Mucosa of stomach (tissue), 1 donor: ENCODE results near the gene KCNMA1.

ENCODE experiments used
- H3K27me3 ChIP-seq: one replicate; pipeline ENCODE4 v1.7.0; 2013; ENCODE audit warnings: mild to moderate bottlenecking, low read length; ENCODE audit not compliant: control insufficient read depth, insufficient read depth
- H3K36me3 ChIP-seq: one replicate; pipeline ENCODE4 v1.7.0; 2013; ENCODE audit warnings: low read length; ENCODE audit not compliant: control insufficient read depth, insufficient read depth
- H3K4me1 ChIP-seq: one replicate; pipeline ENCODE4 v1.7.0; 2013; ENCODE audit warnings: mild to moderate bottlenecking, low read length; ENCODE audit not compliant: control insufficient read depth, insufficient read depth
- H3K4me3 ChIP-seq: one replicate; pipeline ENCODE4 v1.7.0; 2013; ENCODE audit warnings: low read length
- H3K9ac ChIP-seq: one replicate; pipeline ENCODE4 v1.7.0; 2013; ENCODE audit warnings: mild to moderate bottlenecking, low read length, moderate library complexity
- H3K9me3 ChIP-seq: one replicate; pipeline ENCODE4 v1.7.0; 2013; ENCODE audit warnings: mild to moderate bottlenecking, low read length, moderate library complexity; ENCODE audit not compliant: control insufficient read depth
- donor health status: Pancreatic carcinoma.

KCNMA1 gene

DNA sequence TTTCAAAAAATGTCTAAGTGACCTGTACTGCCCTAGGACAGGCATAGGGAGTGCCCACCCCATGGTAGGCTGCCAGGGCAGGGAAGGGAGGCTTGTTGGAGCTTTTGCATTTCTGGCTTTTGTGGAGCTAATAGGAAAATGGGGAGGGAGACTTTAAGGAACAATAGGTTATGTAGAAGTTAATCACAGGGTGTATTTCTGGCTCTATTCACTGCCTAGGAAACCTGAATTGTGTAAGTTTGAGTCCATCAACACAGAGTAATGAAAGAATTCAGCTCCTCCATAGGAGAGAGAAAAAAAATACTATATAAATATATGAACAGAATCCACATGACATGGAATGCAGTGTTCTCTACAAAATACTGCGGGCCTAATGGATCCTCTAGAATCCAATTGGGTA, 661.5 kb downstream of the KCNMA1 start:
- H3K36me3 ChIP-seq, result no peaks in the 10 kb centered on the region

DNA sequence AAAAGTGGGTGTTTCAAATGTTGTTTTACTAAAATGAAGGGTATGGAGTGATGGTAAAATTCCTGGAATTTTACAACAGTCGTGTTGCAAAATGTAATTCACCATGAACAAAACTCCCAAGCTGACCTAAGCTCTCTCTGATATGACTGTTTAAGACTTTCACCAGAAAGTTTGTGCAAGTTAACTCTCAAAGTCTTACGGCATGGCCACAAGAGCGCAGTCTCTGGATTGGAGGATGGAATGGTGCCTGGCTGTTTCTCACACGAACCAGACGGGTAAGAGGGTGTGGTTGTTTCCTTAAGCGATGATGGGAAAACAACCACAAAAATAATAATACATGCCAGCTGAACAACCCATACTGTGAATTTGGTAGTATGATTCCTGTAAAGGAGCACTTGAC, 662.5 kb downstream of the KCNMA1 start:
- Histone ChIP-seq H3K9me3 (no peaks in the 10 kb centered on the region), H3K4me3 (no peak overlapping the region), H3K36me3 (no peaks in the 10 kb centered on the region), H3K27me3 (no peaks in the 10 kb centered on the region), H3K9ac (no peak overlapping the region), H3K4me1 (no peaks in the 10 kb centered on the region)

More for the DNA sequence above, 661.5 kb downstream of the KCNMA1 start:
- H3K9me3 ChIP-seq, result no peaks in the 10 kb centered on the region
- H3K9ac ChIP-seq, result no peak overlapping the region
- H3K27me3 ChIP-seq, result no peaks in the 10 kb centered on the region
- no peak overlapping the region for H3K4me3 ChIP-seq
- no peaks in the 10 kb centered on the region for H3K4me1 ChIP-seq

DNA sequence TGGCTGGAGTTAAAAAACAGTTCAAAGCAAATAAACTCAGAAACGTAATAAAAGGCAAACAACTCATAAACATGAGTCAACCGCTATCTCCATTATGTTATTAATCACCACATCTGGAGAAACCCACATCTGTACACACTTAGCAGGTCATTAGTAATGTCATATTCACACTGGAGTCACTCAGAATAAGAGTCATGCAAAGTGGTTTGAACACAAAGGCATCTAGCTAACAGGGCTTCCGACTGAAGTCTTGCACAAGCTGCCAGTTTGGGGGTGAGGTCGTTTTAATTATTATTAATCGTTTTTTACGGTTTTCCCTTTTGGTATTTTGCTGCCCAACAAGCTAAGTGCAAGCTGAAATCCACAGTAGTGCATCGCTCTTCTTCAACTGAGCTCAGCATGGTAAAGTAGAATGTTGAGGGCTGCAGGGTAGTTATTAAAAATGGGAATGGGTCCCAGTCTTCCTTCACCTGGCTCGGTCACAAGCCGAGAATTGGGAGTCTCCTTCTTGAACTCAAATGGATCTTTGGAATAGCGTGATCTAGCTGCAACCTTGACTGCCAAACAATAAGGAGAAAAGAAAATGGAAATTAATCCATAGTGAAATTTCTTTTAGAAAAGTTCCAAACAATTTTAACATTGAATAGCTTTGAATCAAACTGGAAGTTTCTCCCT, 663.5 kb downstream of the KCNMA1 start:
- H3K9me3 ChIP-seq, result no peaks in the 10 kb centered on the region
- no peaks in the 10 kb centered on the region for H3K27me3 ChIP-seq
- no peak overlapping the region for H3K9ac ChIP-seq
- H3K36me3 ChIP-seq, result no peaks in the 10 kb centered on the region
- no peaks in the 10 kb centered on the region for H3K4me1 ChIP-seq
- H3K4me3 ChIP-seq, result no peak overlapping the region

DNA sequence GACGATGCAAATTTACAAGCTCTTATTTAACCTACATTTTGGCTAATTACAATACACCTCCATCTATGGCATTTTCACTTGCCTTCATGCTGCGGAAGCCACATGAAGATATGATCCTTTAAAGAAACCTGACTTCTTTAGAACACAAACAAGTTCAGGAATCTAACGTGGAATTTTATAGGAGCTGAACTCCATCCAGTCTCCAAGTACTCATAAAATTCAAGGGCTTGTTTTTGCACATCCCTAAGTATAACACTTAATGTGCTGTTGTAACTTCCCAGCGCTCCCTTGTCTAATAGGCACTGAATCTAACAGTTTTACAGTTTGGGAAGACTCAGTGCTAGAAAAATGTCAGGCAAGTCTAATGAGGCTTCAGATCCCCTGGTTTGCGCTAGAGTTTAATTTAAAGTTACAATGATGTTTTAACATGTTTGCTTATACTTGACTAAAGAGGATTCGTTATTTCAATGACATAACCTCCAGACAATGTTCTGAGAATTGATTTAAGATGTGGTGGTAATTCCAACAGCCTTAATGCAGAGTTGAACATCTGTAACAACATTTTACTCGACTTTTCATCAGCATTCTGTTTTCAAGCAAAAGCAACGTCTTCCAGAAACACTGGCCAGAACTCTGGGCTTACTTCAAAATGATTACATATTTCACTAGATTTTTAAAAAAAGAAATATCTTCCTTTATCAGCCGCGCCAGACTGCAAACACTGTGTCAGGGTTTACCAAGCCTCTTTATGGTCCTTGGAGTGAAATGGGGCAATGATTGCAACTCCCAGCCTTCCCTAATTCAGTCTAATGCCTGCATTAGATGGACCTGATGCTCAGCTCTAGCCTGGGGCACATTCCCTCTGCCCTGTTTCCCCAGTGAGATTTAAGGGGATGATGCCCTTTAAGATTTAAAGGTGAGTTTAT, 664.3 kb downstream of the KCNMA1 start:
- Histone ChIP-seq H3K9me3 (no peaks in the 10 kb centered on the region), H3K4me3 (no peak overlapping the region), H3K4me1 (no peaks in the 10 kb centered on the region), H3K36me3 (no peaks in the 10 kb centered on the region), H3K9ac (no peak overlapping the region), H3K27me3 (no peaks in the 10 kb centered on the region)

DNA sequence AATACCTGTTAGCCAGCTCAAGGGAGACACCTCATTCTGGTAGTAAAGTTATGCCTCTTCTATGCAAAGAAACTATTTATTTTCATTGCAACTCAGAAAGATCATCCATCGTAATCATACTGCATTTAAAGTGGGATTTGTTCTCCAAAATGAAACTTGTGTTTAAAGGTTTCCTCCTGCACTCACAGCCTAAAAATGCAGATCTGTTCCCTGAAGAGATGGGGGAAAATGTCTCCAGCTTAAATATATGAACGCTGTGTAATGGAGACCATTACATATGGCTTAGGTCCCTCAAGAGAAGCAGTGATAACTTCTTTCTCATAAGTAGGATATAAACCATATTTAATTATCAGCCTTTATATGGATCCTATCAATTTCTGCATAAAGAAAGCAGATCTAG, 665.1 kb downstream of the KCNMA1 start:
- no peaks in the 10 kb centered on the region for H3K27me3 ChIP-seq
- H3K9me3 ChIP-seq, result no peaks in the 10 kb centered on the region
- H3K4me1 ChIP-seq, result no peaks in the 10 kb centered on the region
- no peak overlapping the region for H3K9ac ChIP-seq
- no peaks in the 10 kb centered on the region for H3K36me3 ChIP-seq
- no peak overlapping the region for H3K4me3 ChIP-seq

DNA sequence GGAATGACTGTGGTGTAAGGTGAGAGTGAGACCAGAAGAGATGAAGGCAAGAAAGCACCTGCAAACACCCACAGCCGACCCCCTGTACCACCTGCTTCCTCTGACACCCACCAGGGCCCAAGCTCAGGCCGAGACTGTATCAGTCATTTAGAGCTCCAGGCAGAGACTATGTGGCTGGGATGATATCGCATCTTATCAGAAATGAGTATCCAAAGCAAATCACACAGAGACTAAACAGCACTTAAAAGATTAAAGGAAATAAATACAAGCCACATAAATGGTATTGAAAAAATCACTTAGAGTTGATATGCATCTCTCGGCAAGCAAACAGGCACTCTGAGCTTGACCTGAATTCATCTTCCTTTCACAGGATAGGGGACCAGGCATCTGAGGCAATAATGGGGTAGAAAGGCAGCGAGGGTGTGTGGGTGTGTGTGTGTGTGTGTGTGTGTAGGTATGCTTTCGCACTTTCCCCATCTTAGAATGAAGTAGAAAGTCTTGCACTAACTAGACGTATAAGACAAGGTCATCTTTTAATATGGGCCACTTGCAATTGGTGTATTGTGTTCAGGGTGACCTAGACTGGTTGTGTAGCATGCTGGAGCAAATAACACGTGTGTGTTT, 665.9 kb downstream of the KCNMA1 start:
- no peaks in the 10 kb centered on the region for H3K9me3 ChIP-seq
- no peaks in the 10 kb centered on the region for H3K36me3 ChIP-seq
- H3K4me1 ChIP-seq, result no peaks in the 10 kb centered on the region
- H3K27me3 ChIP-seq, result no peaks in the 10 kb centered on the region
- no peak overlapping the region for H3K9ac ChIP-seq
- no peak overlapping the region for H3K4me3 ChIP-seq

DNA sequence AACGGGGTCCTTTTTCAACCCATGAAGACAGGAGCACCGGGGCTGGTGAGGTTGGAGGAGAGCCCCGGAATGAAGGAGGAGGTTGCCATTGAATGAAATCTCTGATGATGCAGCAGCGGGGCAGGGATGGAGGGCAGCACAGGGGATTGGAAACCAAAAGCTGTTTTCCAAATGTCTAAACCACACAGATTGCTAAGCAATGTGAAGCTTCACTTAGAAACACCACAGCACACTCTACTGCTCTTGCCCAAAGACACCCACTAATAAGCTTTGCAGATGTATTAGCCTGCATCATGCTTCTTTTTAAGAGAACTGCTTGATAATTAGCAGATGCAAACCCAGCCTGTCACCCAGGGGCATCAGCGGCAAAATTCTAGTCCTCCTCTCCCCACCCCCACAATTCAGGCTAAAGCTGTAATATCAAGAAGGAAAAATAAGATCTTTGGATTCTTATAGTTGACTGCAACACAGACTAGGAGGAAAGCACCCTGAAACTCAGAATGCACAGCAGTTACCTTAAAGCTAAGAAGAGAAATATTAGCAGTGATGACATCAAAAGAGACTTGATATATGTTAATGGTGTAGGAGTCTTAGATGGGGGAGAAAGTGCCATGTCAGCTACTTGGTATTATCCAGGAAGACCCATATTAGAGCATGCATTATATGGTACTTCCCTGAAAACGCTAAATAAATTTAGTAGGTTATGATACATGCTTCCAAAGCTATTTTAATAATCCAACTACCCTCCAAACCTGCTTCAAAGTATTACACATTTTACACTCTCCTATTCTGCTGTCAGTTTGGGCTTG, 666.7 kb downstream of the KCNMA1 start:
- no peaks in the 10 kb centered on the region for H3K4me1 ChIP-seq
- H3K4me3 ChIP-seq, result no peak overlapping the region
- no peak overlapping the region for H3K9ac ChIP-seq
- H3K9me3 ChIP-seq, result no peaks in the 10 kb centered on the region
- no peaks in the 10 kb centered on the region for H3K36me3 ChIP-seq
- no peaks in the 10 kb centered on the region for H3K27me3 ChIP-seq

DNA sequence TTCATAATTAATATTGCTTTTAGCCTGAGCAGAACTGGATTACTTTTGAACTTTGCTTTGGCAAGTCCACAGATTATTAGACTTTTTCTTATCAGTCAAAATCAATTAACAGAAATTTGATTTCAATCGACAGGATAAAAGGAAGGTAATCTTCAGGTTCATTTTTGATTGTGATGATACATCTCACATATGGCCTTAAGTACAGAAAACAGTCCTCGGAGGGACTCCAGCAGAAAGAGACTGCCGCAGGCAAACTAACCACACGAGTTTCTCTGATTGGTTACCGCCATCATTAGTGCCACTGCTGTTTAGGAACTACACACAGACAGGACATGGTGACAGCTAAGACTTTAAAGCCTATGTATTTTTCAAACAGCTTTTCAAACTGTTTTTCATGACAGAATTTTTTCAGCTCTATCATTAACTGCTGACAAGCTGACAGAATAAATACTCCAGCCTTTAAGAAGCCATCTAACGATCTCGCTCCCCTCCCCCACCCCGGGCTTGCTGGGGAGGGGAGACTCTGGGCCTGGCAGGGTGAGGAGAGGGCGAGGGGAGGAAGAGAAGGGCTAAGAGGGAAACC, 668.2 kb downstream of the KCNMA1 start:
- Histone ChIP-seq H3K9ac (no peak overlapping the region), H3K27me3 (no peaks in the 10 kb centered on the region), H3K9me3 (no peaks in the 10 kb centered on the region), H3K4me1 (no peaks in the 10 kb centered on the region), H3K4me3 (no peak overlapping the region), H3K36me3 (no peaks in the 10 kb centered on the region)

DNA sequence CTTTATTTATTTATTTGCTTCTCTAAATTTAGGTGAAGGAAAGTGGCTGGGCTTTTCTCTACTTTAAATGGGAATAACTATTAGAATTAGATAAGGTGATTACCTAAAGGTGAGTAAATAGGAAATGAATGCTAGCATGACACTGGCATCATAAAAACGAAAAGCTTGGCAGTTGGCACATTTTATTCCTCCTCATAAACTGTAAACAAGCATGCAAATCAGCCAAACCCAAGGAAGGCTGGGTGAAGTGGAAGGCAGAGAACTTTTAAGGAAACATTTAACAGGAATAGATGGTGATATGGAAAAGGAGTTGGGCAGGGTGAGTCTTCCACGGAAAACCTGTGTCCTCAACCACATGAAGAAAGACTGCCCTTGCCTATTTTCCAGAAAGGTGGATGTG, 669.1 kb downstream of the KCNMA1 start:
- Histone ChIP-seq H3K27me3 (no peaks in the 10 kb centered on the region), H3K36me3 (no peaks in the 10 kb centered on the region), H3K9ac (no peak overlapping the region), H3K4me3 (no peak overlapping the region), H3K9me3 (no peaks in the 10 kb centered on the region), H3K4me1 (no peaks in the 10 kb centered on the region)

DNA sequence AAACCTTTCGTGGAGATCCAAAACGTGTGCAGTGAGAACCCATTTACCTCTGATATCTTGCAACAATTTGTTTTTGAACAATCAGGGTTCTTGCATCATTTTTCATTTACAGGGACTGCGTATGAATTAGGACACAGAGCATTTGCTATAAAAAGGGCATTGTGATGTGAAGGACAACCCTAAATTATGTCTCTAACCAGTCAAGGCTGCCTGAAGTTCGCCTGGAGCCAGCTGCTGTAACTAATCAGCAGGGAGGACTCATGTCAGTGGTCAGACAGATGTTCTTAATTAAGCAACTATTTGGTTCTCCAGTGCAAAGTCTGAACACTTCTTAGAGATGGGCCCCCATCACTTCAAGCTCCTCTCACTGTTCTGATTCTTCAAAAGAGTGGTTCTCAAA, 674.8 kb downstream of the KCNMA1 start:
- H3K4me3 ChIP-seq, result no peak overlapping the region
- H3K9ac ChIP-seq, result no peak overlapping the region
- no peaks in the 10 kb centered on the region for H3K36me3 ChIP-seq
- H3K4me1 ChIP-seq, result no peaks in the 10 kb centered on the region
- H3K9me3 ChIP-seq, result no peaks in the 10 kb centered on the region
- H3K27me3 ChIP-seq, result no peaks in the 10 kb centered on the region

DNA sequence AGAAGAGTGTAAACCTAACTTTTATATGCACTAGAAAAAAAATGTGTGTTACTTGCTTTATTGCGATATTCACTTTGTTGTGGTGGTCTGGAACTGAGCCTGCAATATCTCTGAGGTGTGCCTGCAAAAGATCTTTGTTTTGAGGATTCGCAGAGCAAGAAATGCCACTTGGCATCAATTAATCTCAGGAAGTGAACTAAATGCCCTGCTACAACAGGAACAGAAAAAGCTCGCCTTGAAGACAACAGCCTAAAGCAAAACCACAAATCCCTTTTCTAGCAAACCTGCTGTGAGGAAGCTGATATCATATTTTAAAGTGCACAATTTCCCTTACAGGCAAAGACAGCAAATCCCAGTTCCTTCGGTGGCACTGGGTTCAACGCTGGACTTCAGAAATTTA, 675.8 kb downstream of the KCNMA1 start:
- no peaks in the 10 kb centered on the region for H3K4me1 ChIP-seq
- H3K9ac ChIP-seq, result no peak overlapping the region
- no peaks in the 10 kb centered on the region for H3K27me3 ChIP-seq
- no peaks in the 10 kb centered on the region for H3K9me3 ChIP-seq
- no peaks in the 10 kb centered on the region for H3K36me3 ChIP-seq
- no peak overlapping the region for H3K4me3 ChIP-seq
